Left ventricle myocardium inferior (tissue), 1 donor: ENCODE data around the gene RAD23A. TPM values are rescaled to one million over a fixed set of nuclear protein-coding genes. Genes with fewer than 3 reads are reported as not detected.
A peak's percentile ranks its signal among the peaks of the same experiment; 100 is the strongest.

Experiments
- DNase-seq: peaks from one replicate; pipeline ENCODE4 v3.0.0-alpha.2; 2020
- H3K27ac ChIP-seq: fragments of 200-600 bp; replicated peaks from 2 replicates; pipeline ENCODE4 v1.8.0; 2021
- H3K27me3 ChIP-seq: fragments of 200-600 bp; 2 replicates; pipeline ENCODE4 v1.8.0; 2021; ENCODE audit warnings: low read depth
- H3K36me3 ChIP-seq: fragments of 200-600 bp; 2 replicates; pipeline ENCODE4 v1.8.0; 2021
- H3K4me1 ChIP-seq: fragments of 200-600 bp; 2 replicates; pipeline ENCODE4 v1.8.0; 2021
- H3K4me3 ChIP-seq: fragments of 200-600 bp; 2 replicates; pipeline ENCODE4 v1.8.0; 2021; ENCODE audit warnings: mild to moderate bottlenecking, moderate library complexity
- H3K9me3 ChIP-seq: fragments of 200-600 bp; replicated peaks from 2 replicates; pipeline ENCODE4 v1.8.0; 2021
- CTCF ChIP-seq: fragments of 200-600 bp; IDR thresholded peaks from 2 replicates; pipeline ENCODE4 v1.8.0; 2021; ENCODE audit warnings: antibody characterized with exemption, mild to moderate bottlenecking, borderline replicate concordance
- intact Hi-C: fragments of 100-400 bp; cut with micrococcal nuclease; formaldehyde crosslinking; loops from one replicate; pipeline ENCODE4 v1.11.0; 2022
- total RNA-seq: library from RNA; stranded (reverse); fragmentation: NEBNext Ultra II Directional; extraction: Animal tissue kit (Norgen Biotek cat#: 25700); gene quantifications from one replicate; pipeline ENCODE4 v1.2.1, GENCODE V29; 2021
- donor health status: DM: no; HTN: yes; CAD: no; lungs with severe emphysema.

Gene RAD23A
- total RNA-seq, 1 donor from 2014 or later, result 150 TPM

- DNase-seq, result no peak
- H3K9me3 ChIP-seq, result no peaks in the 10 kb centered on the region
- H3K27me3 ChIP-seq, result no peaks in the 10 kb centered on the region
- TF ChIP-seq CTCF, result no peak
- no peak overlapping the region for H3K27ac ChIP-seq
- H3K4me3 ChIP-seq, result no peak overlapping the region
- intact Hi-C loops, result no loop called here
- H3K36me3 ChIP-seq, result no peaks in the 10 kb centered on the region
- H3K4me1 ChIP-seq, result peaks cover 8% of the 10 kb centered on the region
Observed at GRCh38 chr19:12967907-12968306, 22.2 kb downstream of the RAD23A start.

GRCh38 chr19:12969292-12969988 is 23.8 kb downstream of the RAD23A start, which contains the start of gene DAND5:
TSS of gene DAND5 (plus strand) at chr19:12969576. CDS start at chr19:12969661, 85 bp downstream.
- no peak for TF ChIP-seq CTCF
- peak; percentile 60 for DNase-seq
- intact Hi-C loops, result no loop called here
- Histone ChIP-seq H3K4me1 (peaks cover 8% of the 10 kb centered on the region), H3K4me3 (peak within 1 kb of the TSS; percentile 50), H3K36me3 (no peaks in the 10 kb centered on the region), H3K27ac (peak within 1 kb of the TSS; percentile 90), H3K9me3 (no peaks in the 10 kb centered on the region), H3K27me3 (no peaks in the 10 kb centered on the region)

- DNase-seq, result no peak
- Histone ChIP-seq H3K4me3 (peak overlapping the region; percentile 50), H3K4me1 (peaks cover 9% of the 10 kb centered on the region), H3K36me3 (no peaks in the 10 kb centered on the region), H3K9me3 (no peaks in the 10 kb centered on the region), H3K27me3 (no peaks in the 10 kb centered on the region), H3K27ac (peak overlapping the region; percentile 90)
- intact Hi-C loops, result loop anchor here (10.0 kb wide), 1 partner anchor 295 kb away; no protein-coding TSS in a partner anchor
- no peak for TF ChIP-seq CTCF
Observed at GRCh38 chr19:12970070-12970820, 24.6 kb downstream of the RAD23A start.

GRCh38 chr19:12973236-12973635 is 27.6 kb downstream of the RAD23A start:
- TF ChIP-seq CTCF, result no peak
- H3K27ac ChIP-seq, result no peak overlapping the region
- H3K27me3 ChIP-seq, result no peaks in the 10 kb centered on the region
- no peaks in the 10 kb centered on the region for H3K9me3 ChIP-seq
- H3K36me3 ChIP-seq, result no peaks in the 10 kb centered on the region
- H3K4me1 ChIP-seq, result peaks cover 9% of the 10 kb centered on the region
- H3K4me3 ChIP-seq, result no peak overlapping the region
- intact Hi-C loops, result loop anchor here (10.0 kb wide), 1 partner anchor 292 kb away; no protein-coding TSS in a partner anchor
- no peak for DNase-seq

GRCh38 chr19:12974301-12975220 is 28.9 kb downstream of the RAD23A start:
- no peak for DNase-seq
- intact Hi-C loops, result loop anchor here (10.0 kb wide), 1 partner anchor 290 kb away; no protein-coding TSS in a partner anchor
- Histone ChIP-seq H3K27ac (no peak overlapping the region), H3K27me3 (no peaks in the 10 kb centered on the region), H3K4me1 (peaks cover 9% of the 10 kb centered on the region), H3K4me3 (no peak overlapping the region), H3K9me3 (no peaks in the 10 kb centered on the region), H3K36me3 (no peaks in the 10 kb centered on the region)
- TF ChIP-seq CTCF, result no peak
